Type B pancreatic cell (in vitro differentiated cells): ENCODE measurements around the gene OR10W1. TPM values are rescaled to one million over a fixed set of nuclear protein-coding genes. Genes with fewer than 3 reads are reported as not detected.

Experiments
- DNase-seq: peaks from one replicate; pipeline ENCODE4 v3.0.0; 2021; ENCODE audit warnings: mixed read lengths; ENCODE audit not compliant: unreplicated experiment; ENCODE audit errors: extremely low spot score
- H3K27ac Mint-ChIP-seq: 2 replicates; pipeline ENCODE4 v1.8.0; 2021; ENCODE audit warnings: mild to moderate bottlenecking, mixed read lengths
- H3K27me3 Mint-ChIP-seq: 2 replicates; pipeline ENCODE4 v1.8.0; 2021; ENCODE audit warnings: mixed read lengths
- H3K36me3 Mint-ChIP-seq: 2 replicates; pipeline ENCODE4 v1.8.0; 2021; ENCODE audit warnings: mixed read lengths
- H3K4me1 Mint-ChIP-seq: one replicate; pipeline ENCODE4 v1.8.0; 2021; ENCODE audit warnings: mixed read lengths; ENCODE audit not compliant: unreplicated experiment
- H3K4me3 Mint-ChIP-seq: 2 replicates; pipeline ENCODE4 v1.8.0; 2021; ENCODE audit warnings: mild to moderate bottlenecking, mixed read lengths
- H3K9me3 Mint-ChIP-seq: 2 replicates; pipeline ENCODE4 v1.8.0; 2021; ENCODE audit warnings: mixed read lengths
- CTCF ChIP-seq: fragments of 200-600 bp; sonication (generic); conservative IDR thresholded peaks from 2 replicates; pipeline ENCODE4 v1.5.0; 2021; ENCODE audit warnings: antibody characterized with exemption, mild to moderate bottlenecking
- total RNA-seq: library from RNA; stranded (reverse); gene quantifications from 2 replicates; pipeline ENCODE4 v1.2.1, GENCODE V29; 2021; ENCODE audit warnings: low replicate concordance

OR10W1 gene
- total RNA-seq, 1 donor from 2014 or later: not detected

- no peak for TF ChIP-seq CTCF
- peaks cover 4% of the 10 kb centered on the region for H3K9me3 Mint-ChIP-seq
- DNase-seq: no peak
- no peak overlapping the region for H3K27ac Mint-ChIP-seq
- no peaks in the 10 kb centered on the region for H3K36me3 Mint-ChIP-seq
- no peaks in the 10 kb centered on the region for H3K4me1 Mint-ChIP-seq
- no peaks in the 10 kb centered on the region for H3K27me3 Mint-ChIP-seq
- H3K4me3 Mint-ChIP-seq: no peak overlapping the region
These were observed 24.1 kb downstream of the OR10W1 start for GRCh38 chr11:58243954-58244353.

DNA sequence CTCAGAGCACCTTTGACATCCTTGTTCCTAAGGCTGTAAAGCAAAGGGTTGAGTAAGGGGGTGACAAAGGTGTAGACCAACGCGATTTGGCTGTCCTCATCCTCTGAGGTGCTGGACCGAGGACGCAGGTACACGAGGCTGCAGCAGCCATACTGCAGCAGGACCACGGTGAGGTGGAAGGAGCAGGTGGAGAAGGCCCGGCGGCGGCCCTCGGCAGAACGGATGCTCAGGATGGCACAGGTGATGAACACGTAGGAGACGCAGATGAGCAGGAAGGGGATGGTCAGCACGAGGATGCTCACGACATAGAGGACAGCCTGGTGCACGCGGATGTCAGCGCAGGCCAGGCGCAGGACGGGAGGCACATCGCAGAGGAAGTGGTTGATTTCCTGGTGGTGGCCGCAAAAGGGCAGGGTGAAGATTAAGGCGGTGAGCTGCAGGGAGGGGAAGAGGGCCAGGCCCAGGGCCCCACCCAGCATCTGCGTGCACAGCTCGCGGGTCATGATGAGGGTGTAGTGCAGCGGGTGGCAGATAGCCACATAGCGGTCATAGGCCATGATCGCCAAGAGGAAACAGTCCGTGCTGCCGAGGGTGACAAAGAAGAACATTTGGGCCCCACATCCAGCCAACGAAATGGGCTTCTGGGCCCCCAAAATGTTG is 40.0 kb downstream of the OR10W1 start:
- Mint-ChIP-seq H3K4me1 (no peaks in the 10 kb centered on the region), H3K4me3 (no peak overlapping the region), H3K27me3 (no peaks in the 10 kb centered on the region), H3K36me3 (no peaks in the 10 kb centered on the region), H3K9me3 (no peaks in the 10 kb centered on the region), H3K27ac (no peak overlapping the region)
- no peak for DNase-seq
- TF ChIP-seq CTCF: no peak

- Mint-ChIP-seq H3K4me3 (no peak overlapping the region), H3K27ac (no peak overlapping the region), H3K9me3 (no peaks in the 10 kb centered on the region), H3K36me3 (no peaks in the 10 kb centered on the region), H3K27me3 (no peaks in the 10 kb centered on the region), H3K4me1 (no peaks in the 10 kb centered on the region)
- TF ChIP-seq CTCF: no peak
- no peak for DNase-seq
These were observed 45.3 kb downstream of the OR10W1 start for GRCh38 chr11:58222721-58223120.

Other genes with a start within 250 kb of the OR10W1 start
- not detected in 2 replicates for gene OR9Q1, start 244.4 kb downstream of the OR10W1 start, total RNA-seq
- gene OR6Q1, start 237.3 kb downstream of the OR10W1 start, total RNA-seq: not detected in 2 replicates
- not detected in 2 replicates for gene OR9I1, start 142.7 kb downstream of the OR10W1 start, total RNA-seq
- gene OR9Q2, start 79.2 kb downstream of the OR10W1 start, total RNA-seq: not detected in 2 replicates
- gene OR1S2, start 64.1 kb downstream of the OR10W1 start, total RNA-seq: not detected in 2 replicates
- not detected in 2 replicates for gene OR1S1, start 55.5 kb downstream of the OR10W1 start, total RNA-seq
- gene OR10Q1, start 39.3 kb downstream of the OR10W1 start, total RNA-seq: not detected in 2 replicates
- not detected in 2 replicates for gene OR5B17, start 90.8 kb upstream of the OR10W1 start, total RNA-seq
- not detected in 2 replicates for gene OR5B3, start 138.6 kb upstream of the OR10W1 start, total RNA-seq
- not detected in 2 replicates for gene OR5B2, start 159.9 kb upstream of the OR10W1 start, total RNA-seq
- not detected in 2 replicates for gene OR5B12, start 174.0 kb upstream of the OR10W1 start, total RNA-seq
- not detected in 2 replicates for gene OR5B21, start 239.8 kb upstream of the OR10W1 start, total RNA-seq